Skeletal muscle cell (primary cell): ENCODE data around the gene XKR8.

Experiments used
- DNase-seq: peaks from one replicate; pipeline ENCODE4 v3.0.0-alpha.2; 2010; ENCODE audit warnings: low read depth
- H3K4me3 ChIP-seq: 2 replicates; pipeline ENCODE4 v1.5.1; 2011; ENCODE audit warnings: low read depth, mild to moderate bottlenecking, control low read depth, low read length, moderate library complexity

XKR8 gene

GRCh38 chr1:27952147-27952546 lies 7.6 kb upstream of the XKR8 start:
- H3K4me3 ChIP-seq, result no peak overlapping the region
- DNase-seq, result no peak

- no peak overlapping the region for H3K4me3 ChIP-seq
- DNase-seq, result no peak
Observed at GRCh38 chr1:27954186-27954585, 5.6 kb upstream of the XKR8 start.

DNA sequence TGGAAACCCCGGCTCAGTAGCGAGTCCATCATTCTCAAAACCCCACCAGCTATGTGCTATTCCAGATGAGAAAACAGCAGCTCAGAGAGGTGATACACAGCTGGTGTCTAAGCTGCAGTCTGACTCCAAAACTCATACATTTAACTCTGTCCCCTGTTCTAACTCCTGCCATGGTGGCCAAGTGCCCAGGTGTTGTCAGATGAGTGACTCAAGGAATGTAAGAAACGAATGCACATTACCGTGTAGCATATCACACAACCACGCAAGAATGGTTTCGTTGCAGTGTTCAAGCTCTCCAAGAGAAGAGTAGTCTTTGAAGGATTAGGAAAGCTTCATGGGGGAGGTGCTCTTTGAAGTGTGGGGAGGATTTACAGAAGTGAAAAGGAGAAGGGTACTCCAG lies 4.7 kb upstream of the XKR8 start:
- no peak overlapping the region for H3K4me3 ChIP-seq

GRCh38 chr1:27956761-27957160 lies 3.0 kb upstream of the XKR8 start:
- no peak overlapping the region for H3K4me3 ChIP-seq
- no peak for DNase-seq

More for the DNA sequence above, 4.7 kb upstream of the XKR8 start:
- DNase-seq, result no peak

DNA sequence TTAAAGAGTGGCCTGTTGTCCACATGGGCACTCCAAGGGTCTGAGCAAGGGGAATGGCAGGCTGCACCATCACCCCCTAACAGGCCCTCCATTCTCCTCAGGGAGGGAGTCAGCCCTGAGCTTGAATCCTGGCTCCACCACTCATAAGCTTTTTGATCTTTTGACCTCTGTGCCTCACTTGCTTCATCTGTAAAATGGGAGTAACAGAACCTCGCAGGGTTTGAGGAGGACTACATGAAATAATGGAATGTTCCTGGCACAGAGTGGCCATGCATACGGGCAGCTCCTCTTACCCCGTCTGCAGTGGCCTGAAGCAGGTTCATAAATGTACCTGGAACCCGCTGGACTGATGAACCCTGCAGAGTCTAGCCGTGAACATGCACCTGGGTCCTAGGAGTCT lies 2.1 kb upstream of the XKR8 start:
- no peak overlapping the region for H3K4me3 ChIP-seq
- no peak for DNase-seq

DNA sequence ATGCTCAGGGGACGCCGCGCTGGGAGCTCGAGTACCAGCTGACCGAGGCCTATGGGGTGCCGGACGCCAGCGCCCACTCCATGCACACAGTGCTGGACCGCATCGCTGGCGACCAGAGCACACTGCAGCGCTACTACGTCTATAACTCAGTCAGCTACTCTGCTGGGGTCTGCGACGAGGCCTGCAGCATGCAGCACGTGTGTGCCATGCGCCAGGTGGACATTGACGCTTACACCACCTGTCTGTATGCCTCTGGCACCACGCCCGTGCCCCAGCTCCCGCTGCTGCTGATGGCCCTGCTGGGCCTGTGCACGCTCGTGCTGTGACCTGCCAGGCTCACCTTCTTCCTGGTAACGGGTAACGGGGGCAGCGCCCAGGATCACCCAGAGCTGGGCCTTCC lies 1.3 kb upstream of the XKR8 start:
- no peak for DNase-seq
- H3K4me3 ChIP-seq, result no peak overlapping the region

DNA sequence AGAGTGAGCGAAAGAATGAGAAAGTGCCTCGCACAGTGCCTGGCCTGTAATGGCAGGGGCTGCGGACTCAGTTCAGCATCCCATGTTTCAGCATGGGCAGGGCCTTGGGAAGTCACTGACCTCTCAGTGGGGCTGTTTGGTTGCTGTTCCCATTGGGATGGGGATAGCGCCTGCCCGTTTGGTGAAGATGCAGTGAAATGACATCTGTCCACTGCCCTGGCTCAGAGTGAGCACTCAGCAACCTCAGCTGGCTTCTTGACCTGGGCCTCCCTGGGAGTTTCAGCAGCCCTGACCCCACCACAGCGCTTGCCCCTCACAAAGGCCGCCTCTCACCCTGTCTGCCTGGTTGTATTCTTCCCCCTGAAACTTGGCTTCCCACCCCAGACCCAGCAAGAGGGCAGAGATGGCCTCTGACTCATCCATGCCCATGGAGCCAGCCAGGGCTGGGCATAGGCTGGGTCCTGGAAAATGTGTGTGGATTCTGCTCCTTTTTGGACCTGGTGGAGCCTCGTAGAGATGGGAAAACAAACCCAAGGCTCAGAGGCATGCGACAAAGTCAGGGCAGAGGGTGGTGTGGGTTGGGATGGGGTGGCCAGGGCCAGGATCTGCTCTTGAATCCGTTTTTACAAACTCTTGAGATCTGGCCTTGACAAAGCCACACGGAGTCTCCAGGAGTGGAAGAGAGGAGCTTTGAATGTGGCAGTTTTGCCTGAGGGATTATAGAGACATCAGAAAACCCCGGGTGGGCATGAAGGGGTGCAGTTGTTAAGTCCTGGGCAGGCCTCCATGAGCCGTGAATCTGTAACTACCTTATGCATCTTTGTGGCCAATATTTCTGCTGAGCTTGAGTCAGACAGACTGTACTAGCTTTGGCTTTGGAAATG lies 1.2 kb downstream of the XKR8 start:
- H3K4me3 ChIP-seq, result peak overlapping the region; percentile 73
- DNase-seq, result no peak

DNA sequence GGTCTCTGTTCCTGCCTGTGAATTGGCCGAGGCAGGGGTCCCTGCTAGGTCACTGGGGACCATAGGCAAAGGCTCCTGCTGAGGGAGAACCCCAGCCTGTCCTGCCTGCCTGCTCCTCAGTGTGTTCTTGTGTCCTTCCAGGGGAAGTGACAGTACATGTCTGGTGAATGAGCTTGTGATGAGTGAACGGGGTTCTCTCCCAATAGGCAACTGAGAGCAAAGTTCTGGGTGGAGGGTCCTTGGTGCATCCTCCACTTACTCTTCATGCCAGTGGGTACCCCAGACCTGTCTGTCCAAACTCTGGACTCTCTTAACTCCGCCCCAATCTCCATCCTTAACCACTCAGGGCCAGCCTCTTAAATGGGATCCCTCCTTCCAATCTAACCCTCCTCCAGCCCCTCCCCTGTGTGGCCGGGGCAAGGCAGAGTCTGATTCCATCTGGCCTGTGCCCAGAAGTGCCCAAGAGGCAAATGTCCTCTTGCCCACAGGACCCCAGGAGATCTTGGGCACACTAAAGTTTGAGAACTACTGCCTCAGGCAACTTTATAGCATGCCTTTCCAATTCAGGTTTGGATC lies 2.0 kb downstream of the XKR8 start:
- DNase-seq, result no peak
- H3K4me3 ChIP-seq, result no peak overlapping the region

DNA sequence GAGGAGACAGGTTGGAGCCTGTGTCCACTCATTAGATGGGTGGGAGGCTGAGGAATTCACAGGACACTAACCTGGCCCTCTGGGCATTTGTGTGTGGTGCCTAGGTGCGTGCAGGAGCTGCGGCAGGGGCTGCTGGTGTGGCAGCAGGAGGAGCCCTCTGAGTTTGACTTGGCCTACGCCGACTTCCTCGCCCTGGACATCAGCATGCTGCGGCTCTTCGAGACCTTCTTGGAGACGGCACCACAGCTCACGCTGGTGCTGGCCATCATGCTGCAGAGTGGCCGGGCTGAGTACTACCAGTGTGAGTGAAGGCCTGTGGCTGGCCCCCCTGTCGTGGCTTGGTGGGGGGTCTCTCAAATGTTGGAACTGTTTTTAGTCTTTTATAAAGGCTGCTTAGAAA lies 3.6 kb downstream of the XKR8 start:
- no peak overlapping the region for H3K4me3 ChIP-seq
- DNase-seq, result no peak

GRCh38 chr1:27966402-27967105 lies 6.8 kb downstream of the XKR8 start:
- H3K4me3 ChIP-seq, result no peak overlapping the region
- DNase-seq, result no peak

GRCh38 chr1:27967106-27967883 lies 7.5 kb downstream of the XKR8 start:
- H3K4me3 ChIP-seq, result no peak overlapping the region

GRCh38 chr1:27967884-27968466 lies 8.2 kb downstream of the XKR8 start:
- H3K4me3 ChIP-seq, result no peak overlapping the region

More at GRCh38 chr1:27967106-27967883, 7.5 kb downstream of the XKR8 start:
- no peak for DNase-seq

DNA sequence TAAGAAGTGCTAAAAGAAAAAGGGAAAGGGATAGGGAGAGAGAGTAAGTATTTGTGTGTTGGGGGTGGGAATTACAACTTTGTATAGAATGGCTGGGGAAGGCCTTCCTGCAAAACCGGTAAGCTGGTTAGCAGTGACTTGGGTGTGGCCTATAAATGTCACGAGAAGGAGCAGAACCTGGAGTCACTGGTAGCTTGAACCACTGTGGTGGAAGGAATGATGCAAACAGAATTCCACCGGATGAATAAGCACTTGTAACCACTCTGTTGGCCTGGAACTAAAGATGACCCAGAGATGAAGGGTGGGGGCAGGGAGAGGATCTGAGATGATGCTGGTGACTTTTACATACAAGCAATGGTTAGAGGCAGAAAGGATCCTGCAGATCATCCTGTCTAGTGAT lies 8.9 kb downstream of the XKR8 start:
- peak; percentile 62 for DNase-seq
- H3K4me3 ChIP-seq, result no peak overlapping the region

More at GRCh38 chr1:27967884-27968466, 8.2 kb downstream of the XKR8 start:
- DNase-seq, result no peak

GRCh38 chr1:27970401-27970800 lies 10.6 kb downstream of the XKR8 start:
- no peak overlapping the region for H3K4me3 ChIP-seq
- peak; percentile 63 for DNase-seq

GRCh38 chr1:27971674-27972073 lies 11.9 kb downstream of the XKR8 start:
- peak; percentile 37 for DNase-seq
- H3K4me3 ChIP-seq, result no peak overlapping the region

DNA sequence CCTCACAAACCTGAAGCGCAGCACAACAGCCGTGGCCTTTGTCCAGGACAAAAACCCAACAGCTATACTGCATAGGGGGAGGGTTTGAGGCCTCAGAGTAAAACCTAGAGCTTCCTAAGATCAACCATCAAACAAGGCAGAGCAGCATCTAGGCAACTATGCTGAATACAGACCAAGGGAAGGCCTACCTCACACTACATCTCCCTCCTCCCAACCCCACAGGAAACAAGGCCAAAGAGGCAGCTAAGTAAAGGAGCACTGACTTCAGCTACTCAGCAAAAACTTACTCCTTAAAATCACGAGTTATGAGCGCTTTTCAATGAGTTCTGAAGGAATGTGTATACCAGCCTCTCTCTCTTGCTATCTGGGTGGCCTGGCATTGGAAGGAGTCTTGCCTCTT lies 12.4 kb downstream of the XKR8 start:
- DNase-seq, result no peak
- H3K4me3 ChIP-seq, result no peak overlapping the region

DNA sequence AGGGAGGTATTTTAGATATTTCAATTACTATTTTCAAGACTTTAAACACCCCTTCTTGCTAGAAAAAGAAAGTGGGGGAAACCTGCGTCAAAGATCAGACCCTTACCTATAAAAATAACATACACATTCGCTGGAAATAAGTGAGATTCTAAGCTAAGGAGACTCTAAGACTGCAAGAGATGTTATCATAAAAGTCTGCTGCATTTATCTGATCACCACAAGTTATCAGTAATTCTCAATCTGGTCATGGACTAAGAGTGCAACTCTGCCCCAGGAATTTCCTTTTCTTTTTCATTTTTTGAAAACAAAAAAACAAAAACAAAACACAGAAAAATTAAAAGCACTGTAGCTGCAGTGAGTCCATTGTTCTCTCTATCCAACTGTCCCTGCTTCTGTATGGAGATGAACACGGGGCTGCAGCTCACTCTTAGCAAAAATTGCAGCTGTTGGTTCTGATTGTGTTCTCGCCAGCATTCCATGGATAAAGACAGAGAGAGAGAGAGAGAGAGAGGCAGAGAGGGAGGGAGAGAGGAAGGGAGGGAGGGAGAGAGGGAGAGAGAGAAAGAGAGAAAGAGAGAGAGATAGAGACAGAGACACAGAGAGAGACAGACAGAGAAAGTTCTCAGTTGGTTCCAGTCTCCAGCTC lies 14.1 kb downstream of the XKR8 start:
- DNase-seq, result no peak
- H3K4me3 ChIP-seq, result no peak overlapping the region

GRCh38 chr1:27974417-27974781 lies 14.6 kb downstream of the XKR8 start:
- no peak overlapping the region for H3K4me3 ChIP-seq
- DNase-seq, result no peak
